Measurements from ENCODE around the gene RICTOR. TPM values are rescaled to one million over a fixed set of nuclear protein-coding genes. Genes with fewer than 3 reads are reported as not detected.

Gene RICTOR
- total RNA-seq, 1 experiment from 2014 or later = 22.4 TPM

GRCh38 chr5:38941912-38942311, 132.3 kb downstream of the RICTOR start (continued):
- TF ChIP-seq NR3C1 (CRISPR knock-in tag; conservative IDR thresholded peaks at IDR 0.05; ENCODE audit: low read depth) (no peak), JAZF1 (CRISPR knock-in tag; IDR thresholded peaks at IDR 0.05) (no peak), GTF2I (CRISPR knock-in tag; conservative IDR thresholded peaks at IDR 0.05) (no peak), ZNF219 (CRISPR knock-in tag; IDR thresholded peaks at IDR 0.05; ENCODE audit: borderline replicate concordance) (no peak), CREB1 (CRISPR knock-in tag; IDR thresholded peaks at IDR 0.05) (no peak), RELA (CRISPR knock-in tag; IDR thresholded peaks at IDR 0.05; ENCODE audit: borderline replicate concordance) (no peak), CREM (CRISPR knock-in tag; IDR thresholded peaks at IDR 0.05) (no peak)
- TF ChIP-seq, protein P1, sequence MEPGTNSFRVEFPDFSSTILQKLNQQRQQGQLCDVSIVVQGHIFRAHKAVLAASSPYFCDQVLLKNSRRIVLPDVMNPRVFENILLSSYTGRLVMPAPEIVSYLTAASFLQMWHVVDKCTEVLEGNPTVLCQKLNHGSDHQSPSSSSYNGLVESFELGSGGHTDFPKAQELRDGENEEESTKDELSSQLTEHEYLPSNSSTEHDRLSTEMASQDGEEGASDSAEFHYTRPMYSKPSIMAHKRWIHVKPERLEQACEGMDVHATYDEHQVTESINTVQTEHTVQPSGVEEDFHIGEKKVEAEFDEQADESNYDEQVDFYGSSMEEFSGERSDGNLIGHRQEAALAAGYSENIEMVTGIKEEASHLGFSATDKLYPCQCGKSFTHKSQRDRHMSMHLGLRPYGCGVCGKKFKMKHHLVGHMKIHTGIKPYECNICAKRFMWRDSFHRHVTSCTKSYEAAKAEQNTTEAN (CRISPR knock-in tag; IDR thresholded peaks at IDR 0.05) = no peak

GRCh38 chr5:38940230-38940858, 133.9 kb downstream of the RICTOR start:
- Mint-ChIP-seq H3K4me1 (no peaks in the 10 kb centered on the region), H3K36me3 (peaks cover 18% of the 10 kb centered on the region), H3K4me3 (no peak overlapping the region), H3K27me3 (ENCODE audit: low read depth) (no peaks in the 10 kb centered on the region), H3K9me3 (no peaks in the 10 kb centered on the region), H3K27ac (no peak overlapping the region)
- no peak for DNase-seq (ENCODE audit: low spot score)
- ChIA-PET POLR2A (no interaction called here), CTCF (no interaction called here)
- no peak for ATAC-seq
- TF ChIP-seq ZNF532 (CRISPR knock-in tag; IDR thresholded peaks at IDR 0.05; ENCODE audit: borderline replicate concordance) (no peak), RORB (CRISPR knock-in tag; IDR thresholded peaks at IDR 0.05) (no peak), NFE2L1 (CRISPR knock-in tag; IDR thresholded peaks at IDR 0.05) (no peak), ZNF263 (CRISPR knock-in tag; IDR thresholded peaks at IDR 0.05; ENCODE audit: low read depth) (no peak), ZNF425 (CRISPR knock-in tag; conservative IDR thresholded peaks at IDR 0.05) (no peak), ATF1 (CRISPR knock-in tag; IDR thresholded peaks at IDR 0.05) (no peak)
- TF ChIP-seq, protein P2, sequence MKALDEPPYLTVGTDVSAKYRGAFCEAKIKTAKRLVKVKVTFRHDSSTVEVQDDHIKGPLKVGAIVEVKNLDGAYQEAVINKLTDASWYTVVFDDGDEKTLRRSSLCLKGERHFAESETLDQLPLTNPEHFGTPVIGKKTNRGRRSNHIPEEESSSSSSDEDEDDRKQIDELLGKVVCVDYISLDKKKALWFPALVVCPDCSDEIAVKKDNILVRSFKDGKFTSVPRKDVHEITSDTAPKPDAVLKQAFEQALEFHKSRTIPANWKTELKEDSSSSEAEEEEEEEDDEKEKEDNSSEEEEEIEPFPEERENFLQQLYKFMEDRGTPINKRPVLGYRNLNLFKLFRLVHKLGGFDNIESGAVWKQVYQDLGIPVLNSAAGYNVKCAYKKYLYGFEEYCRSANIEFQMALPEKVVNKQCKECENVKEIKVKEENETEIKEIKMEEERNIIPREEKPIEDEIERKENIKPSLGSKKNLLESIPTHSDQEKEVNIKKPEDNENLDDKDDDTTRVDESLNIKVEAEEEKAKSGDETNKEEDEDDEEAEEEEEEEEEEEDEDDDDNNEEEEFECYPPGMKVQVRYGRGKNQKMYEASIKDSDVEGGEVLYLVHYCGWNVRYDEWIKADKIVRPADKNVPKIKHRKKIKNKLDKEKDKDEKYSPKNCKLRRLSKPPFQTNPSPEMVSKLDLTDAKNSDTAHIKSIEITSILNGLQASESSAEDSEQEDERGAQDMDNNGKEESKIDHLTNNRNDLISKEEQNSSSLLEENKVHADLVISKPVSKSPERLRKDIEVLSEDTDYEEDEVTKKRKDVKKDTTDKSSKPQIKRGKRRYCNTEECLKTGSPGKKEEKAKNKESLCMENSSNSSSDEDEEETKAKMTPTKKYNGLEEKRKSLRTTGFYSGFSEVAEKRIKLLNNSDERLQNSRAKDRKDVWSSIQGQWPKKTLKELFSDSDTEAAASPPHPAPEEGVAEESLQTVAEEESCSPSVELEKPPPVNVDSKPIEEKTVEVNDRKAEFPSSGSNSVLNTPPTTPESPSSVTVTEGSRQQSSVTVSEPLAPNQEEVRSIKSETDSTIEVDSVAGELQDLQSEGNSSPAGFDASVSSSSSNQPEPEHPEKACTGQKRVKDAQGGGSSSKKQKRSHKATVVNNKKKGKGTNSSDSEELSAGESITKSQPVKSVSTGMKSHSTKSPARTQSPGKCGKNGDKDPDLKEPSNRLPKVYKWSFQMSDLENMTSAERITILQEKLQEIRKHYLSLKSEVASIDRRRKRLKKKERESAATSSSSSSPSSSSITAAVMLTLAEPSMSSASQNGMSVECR (CRISPR knock-in tag; IDR thresholded peaks at IDR 0.05; ENCODE audit: borderline replicate concordance) = no peak
- TF ChIP-seq, protein P3, sequence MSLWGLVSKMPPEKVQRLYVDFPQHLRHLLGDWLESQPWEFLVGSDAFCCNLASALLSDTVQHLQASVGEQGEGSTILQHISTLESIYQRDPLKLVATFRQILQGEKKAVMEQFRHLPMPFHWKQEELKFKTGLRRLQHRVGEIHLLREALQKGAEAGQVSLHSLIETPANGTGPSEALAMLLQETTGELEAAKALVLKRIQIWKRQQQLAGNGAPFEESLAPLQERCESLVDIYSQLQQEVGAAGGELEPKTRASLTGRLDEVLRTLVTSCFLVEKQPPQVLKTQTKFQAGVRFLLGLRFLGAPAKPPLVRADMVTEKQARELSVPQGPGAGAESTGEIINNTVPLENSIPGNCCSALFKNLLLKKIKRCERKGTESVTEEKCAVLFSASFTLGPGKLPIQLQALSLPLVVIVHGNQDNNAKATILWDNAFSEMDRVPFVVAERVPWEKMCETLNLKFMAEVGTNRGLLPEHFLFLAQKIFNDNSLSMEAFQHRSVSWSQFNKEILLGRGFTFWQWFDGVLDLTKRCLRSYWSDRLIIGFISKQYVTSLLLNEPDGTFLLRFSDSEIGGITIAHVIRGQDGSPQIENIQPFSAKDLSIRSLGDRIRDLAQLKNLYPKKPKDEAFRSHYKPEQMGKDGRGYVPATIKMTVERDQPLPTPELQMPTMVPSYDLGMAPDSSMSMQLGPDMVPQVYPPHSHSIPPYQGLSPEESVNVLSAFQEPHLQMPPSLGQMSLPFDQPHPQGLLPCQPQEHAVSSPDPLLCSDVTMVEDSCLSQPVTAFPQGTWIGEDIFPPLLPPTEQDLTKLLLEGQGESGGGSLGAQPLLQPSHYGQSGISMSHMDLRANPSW (CRISPR knock-in tag; conservative IDR thresholded peaks at IDR 0.05; ENCODE audit: low read depth) = no peak
- TF ChIP-seq, protein P4, sequence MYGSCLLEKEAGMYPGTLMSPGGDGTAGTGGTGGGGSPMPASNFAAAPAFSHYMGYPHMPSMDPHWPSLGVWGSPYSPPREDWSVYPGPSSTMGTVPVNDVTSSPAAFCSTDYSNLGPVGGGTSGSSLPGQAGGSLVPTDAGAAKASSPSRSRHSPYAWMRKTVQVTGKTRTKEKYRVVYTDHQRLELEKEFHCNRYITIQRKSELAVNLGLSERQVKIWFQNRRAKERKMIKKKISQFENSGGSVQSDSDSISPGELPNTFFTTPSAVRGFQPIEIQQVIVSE (CRISPR knock-in tag; IDR thresholded peaks at IDR 0.05; ENCODE audit: borderline replicate concordance) = no peak
